ENCODE data around the gene KRT38. TPM values are rescaled to one million over a fixed set of nuclear protein-coding genes. Genes with fewer than 3 reads are reported as not detected.

The KRT38 gene
- polyA plus RNA-seq, 1 of the 3 experiments (the other 2 are of a cell fraction) = not detected

DNA sequence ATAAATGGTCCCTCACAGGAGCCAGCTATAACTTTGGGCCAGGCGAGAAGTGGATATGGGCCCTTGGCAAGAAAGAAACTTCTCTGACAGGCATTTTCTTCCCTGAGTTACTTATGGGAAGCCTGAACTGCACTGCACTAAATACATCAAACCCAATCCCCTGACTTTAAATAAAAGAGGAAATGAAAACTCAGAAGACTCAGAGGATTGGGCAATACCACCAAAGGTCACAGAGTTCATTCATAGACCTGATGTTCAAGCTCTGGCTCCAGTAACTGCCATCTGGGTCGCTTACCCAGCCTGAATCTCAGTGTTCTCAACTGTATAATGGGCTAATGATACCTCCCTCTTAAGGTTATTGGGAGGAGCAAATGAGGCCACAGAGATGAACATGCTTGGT is 39.4 kb upstream of the KRT38 start:
- TF ChIP-seq TEAD4 (IDR thresholded peaks at IDR 0.05; ENCODE audit: borderline replicate concordance, insufficient read depth) = no peak
- TF ChIP-seq EP300 (IDR thresholded peaks at IDR 0.05; ENCODE audit: borderline replicate concordance in 1 of 2, low read depth in 1 of 2, low read length in 1 of 2) = no peak
- TF ChIP-seq, protein P1, sequence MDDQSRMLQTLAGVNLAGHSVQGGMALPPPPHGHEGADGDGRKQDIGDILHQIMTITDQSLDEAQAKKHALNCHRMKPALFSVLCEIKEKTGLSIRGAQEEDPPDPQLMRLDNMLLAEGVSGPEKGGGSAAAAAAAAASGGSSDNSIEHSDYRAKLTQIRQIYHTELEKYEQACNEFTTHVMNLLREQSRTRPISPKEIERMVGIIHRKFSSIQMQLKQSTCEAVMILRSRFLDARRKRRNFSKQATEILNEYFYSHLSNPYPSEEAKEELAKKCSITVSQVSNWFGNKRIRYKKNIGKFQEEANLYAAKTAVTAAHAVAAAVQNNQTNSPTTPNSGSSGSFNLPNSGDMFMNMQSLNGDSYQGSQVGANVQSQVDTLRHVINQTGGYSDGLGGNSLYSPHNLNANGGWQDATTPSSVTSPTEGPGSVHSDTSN (IDR thresholded peaks at IDR 0.05) = no peak
- no peak for TF ChIP-seq SMC3 (IDR thresholded peaks at IDR 0.05; ENCODE audit: low read depth, low read length)
- TF ChIP-seq NFIC (IDR thresholded peaks at IDR 0.05; ENCODE audit: borderline replicate concordance) = no peak
- TF ChIP-seq RFX5 (IDR thresholded peaks at IDR 0.05; ENCODE audit: low read length) = no peak
- TF ChIP-seq, protein P2, sequence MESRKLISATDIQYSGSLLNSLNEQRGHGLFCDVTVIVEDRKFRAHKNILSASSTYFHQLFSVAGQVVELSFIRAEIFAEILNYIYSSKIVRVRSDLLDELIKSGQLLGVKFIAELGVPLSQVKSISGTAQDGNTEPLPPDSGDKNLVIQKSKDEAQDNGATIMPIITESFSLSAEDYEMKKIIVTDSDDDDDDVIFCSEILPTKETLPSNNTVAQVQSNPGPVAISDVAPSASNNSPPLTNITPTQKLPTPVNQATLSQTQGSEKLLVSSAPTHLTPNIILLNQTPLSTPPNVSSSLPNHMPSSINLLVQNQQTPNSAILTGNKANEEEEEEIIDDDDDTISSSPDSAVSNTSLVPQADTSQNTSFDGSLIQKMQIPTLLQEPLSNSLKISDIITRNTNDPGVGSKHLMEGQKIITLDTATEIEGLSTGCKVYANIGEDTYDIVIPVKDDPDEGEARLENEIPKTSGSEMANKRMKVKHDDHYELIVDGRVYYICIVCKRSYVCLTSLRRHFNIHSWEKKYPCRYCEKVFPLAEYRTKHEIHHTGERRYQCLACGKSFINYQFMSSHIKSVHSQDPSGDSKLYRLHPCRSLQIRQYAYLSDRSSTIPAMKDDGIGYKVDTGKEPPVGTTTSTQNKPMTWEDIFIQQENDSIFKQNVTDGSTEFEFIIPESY (IDR thresholded peaks at IDR 0.05; ENCODE audit: borderline replicate concordance, low read depth) = no peak
- TF ChIP-seq, protein P3, sequence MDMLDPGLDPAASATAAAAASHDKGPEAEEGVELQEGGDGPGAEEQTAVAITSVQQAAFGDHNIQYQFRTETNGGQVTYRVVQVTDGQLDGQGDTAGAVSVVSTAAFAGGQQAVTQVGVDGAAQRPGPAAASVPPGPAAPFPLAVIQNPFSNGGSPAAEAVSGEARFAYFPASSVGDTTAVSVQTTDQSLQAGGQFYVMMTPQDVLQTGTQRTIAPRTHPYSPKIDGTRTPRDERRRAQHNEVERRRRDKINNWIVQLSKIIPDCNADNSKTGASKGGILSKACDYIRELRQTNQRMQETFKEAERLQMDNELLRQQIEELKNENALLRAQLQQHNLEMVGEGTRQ (IDR thresholded peaks at IDR 0.05; ENCODE audit: borderline replicate concordance, low read depth, low read length) = no peak
- TF ChIP-seq, protein P4, sequence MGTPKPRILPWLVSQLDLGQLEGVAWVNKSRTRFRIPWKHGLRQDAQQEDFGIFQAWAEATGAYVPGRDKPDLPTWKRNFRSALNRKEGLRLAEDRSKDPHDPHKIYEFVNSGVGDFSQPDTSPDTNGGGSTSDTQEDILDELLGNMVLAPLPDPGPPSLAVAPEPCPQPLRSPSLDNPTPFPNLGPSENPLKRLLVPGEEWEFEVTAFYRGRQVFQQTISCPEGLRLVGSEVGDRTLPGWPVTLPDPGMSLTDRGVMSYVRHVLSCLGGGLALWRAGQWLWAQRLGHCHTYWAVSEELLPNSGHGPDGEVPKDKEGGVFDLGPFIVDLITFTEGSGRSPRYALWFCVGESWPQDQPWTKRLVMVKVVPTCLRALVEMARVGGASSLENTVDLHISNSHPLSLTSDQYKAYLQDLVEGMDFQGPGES (IDR thresholded peaks at IDR 0.05; ENCODE audit: low read depth, low read length) = no peak
- no peak for TF ChIP-seq JUND (IDR thresholded peaks at IDR 0.05)
- TF ChIP-seq, protein P5, sequence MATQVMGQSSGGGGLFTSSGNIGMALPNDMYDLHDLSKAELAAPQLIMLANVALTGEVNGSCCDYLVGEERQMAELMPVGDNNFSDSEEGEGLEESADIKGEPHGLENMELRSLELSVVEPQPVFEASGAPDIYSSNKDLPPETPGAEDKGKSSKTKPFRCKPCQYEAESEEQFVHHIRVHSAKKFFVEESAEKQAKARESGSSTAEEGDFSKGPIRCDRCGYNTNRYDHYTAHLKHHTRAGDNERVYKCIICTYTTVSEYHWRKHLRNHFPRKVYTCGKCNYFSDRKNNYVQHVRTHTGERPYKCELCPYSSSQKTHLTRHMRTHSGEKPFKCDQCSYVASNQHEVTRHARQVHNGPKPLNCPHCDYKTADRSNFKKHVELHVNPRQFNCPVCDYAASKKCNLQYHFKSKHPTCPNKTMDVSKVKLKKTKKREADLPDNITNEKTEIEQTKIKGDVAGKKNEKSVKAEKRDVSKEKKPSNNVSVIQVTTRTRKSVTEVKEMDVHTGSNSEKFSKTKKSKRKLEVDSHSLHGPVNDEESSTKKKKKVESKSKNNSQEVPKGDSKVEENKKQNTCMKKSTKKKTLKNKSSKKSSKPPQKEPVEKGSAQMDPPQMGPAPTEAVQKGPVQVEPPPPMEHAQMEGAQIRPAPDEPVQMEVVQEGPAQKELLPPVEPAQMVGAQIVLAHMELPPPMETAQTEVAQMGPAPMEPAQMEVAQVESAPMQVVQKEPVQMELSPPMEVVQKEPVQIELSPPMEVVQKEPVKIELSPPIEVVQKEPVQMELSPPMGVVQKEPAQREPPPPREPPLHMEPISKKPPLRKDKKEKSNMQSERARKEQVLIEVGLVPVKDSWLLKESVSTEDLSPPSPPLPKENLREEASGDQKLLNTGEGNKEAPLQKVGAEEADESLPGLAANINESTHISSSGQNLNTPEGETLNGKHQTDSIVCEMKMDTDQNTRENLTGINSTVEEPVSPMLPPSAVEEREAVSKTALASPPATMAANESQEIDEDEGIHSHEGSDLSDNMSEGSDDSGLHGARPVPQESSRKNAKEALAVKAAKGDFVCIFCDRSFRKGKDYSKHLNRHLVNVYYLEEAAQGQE (IDR thresholded peaks at IDR 0.05; ENCODE audit: low read depth, low read length) = no peak
- TF ChIP-seq RAD21 (IDR thresholded peaks at IDR 0.05; ENCODE audit: low read length) = no peak
- TF ChIP-seq RXRA (IDR thresholded peaks at IDR 0.05; ENCODE audit: borderline replicate concordance, low read depth) = no peak
- no peak for TF ChIP-seq TCF12 (IDR thresholded peaks at IDR 0.05)
- no peak for TF ChIP-seq EZH2phosphoT487 (IDR thresholded peaks at IDR 0.05; ENCODE audit: borderline replicate concordance, low read depth)
- TF ChIP-seq GABPA (IDR thresholded peaks at IDR 0.05; ENCODE audit: low read depth) = no peak
- TF ChIP-seq NRF1 (IDR thresholded peaks at IDR 0.05; ENCODE audit: low read depth, low read length) = no peak
- TF ChIP-seq FOXM1 (IDR thresholded peaks at IDR 0.05; ENCODE audit: low read depth) = no peak
- no peak for TF ChIP-seq TAF1 (IDR thresholded peaks at IDR 0.05; ENCODE audit: borderline replicate concordance, low read depth, low read length)
- no peak for TF ChIP-seq GATA2 (CRISPR knock-in tag; IDR thresholded peaks at IDR 0.05)
- ChIA-PET CTCF (interaction anchor here (1.1 to 1.4 kb wide), 4 partner anchors 32 to 74 kb away, joined by 3 read pairs; no protein-coding TSS in a partner anchor), POLR2A (no interaction called here)
- H3K4me2 ChIP-seq = no peak overlapping the region
- DNase-seq = no peak
- H4K20me1 ChIP-seq (ENCODE audit: insufficient read depth) = no peaks in the 10 kb centered on the region
- no peaks in the 10 kb centered on the region for H3K9me2 ChIP-seq
- no peaks in the 10 kb centered on the region for H3F3A ChIP-seq (replicated peaks; ENCODE audit: insufficient read depth)
- H3K36me3 ChIP-seq (replicated peaks in 1 of 2; ENCODE audit: control insufficient read depth in 1 of 2, insufficient read depth in 2 of 2, low read length in 1 of 2) = no peaks in the 10 kb centered on the region
- H3K79me2 ChIP-seq (ENCODE audit: insufficient read depth) = no peaks in the 10 kb centered on the region
- H3K27me3 ChIP-seq (ENCODE audit: insufficient read depth) = no peaks in the 10 kb centered on the region
- no peak overlapping the region for H3K4me3 ChIP-seq (ENCODE audit: low read depth in 2 of 2, low read length in 1 of 2)
- 19% methylated on average over 2 of the region's 2 CpGs for WGBS (ENCODE audit: low lambda C conversion rate)
- H3K9ac ChIP-seq = no peak overlapping the region
- H3K9me3 ChIP-seq = no peaks in the 10 kb centered on the region
- no peak overlapping the region for H3K27ac ChIP-seq (ENCODE audit: low read depth in 2 of 2, low read length in 1 of 2)
- H2AFZ ChIP-seq (ENCODE audit: low read depth) = no peak overlapping the region
- H3K4me1 ChIP-seq (ENCODE audit: control insufficient read depth in 1 of 2, insufficient read depth in 2 of 2, low read depth in 1 of 2, low read length in 1 of 2) = peaks cover 0 to 14% of the 10 kb centered on the region in 2 experiments; a peak in 1 of 4 replicates
